WTC11 (cell line): ENCODE results near the gene DLGAP3. TPM values are rescaled to one million over a fixed set of nuclear protein-coding genes. Genes with fewer than 3 reads are reported as not detected.

ENCODE experiments used
- CREB1 ChIP-seq: sonication (generic); formaldehyde crosslinking; IDR thresholded peaks from 2 replicates; pipeline ENCODE4 v1.8.0; 2023; ENCODE audit warnings: mild to moderate bottlenecking, missing genetic modification reagents
- ELF4 ChIP-seq: sonication (generic); formaldehyde crosslinking; IDR thresholded peaks from 2 replicates; pipeline ENCODE4 v1.8.1; 2022; ENCODE audit warnings: low read depth, mild to moderate bottlenecking, moderate library complexity, missing genetic modification reagents
- GABPB1 ChIP-seq: sonication (generic); formaldehyde crosslinking; IDR thresholded peaks from 2 replicates; pipeline ENCODE4 v1.8.1; 2023; ENCODE audit warnings: mild to moderate bottlenecking, missing genetic modification reagents
- GRHL2 ChIP-seq: fragments of 250-450 bp; sonication (Bioruptor Pico); IDR thresholded peaks from 2 replicates; pipeline ENCODE4 v1.8.0; 2022; ENCODE audit warnings: mild to moderate bottlenecking, moderate library complexity; ENCODE audit not compliant: insufficient replicate concordance, severe bottlenecking
- JAZF1 ChIP-seq: fragments of 250-450 bp; sonication (Bioruptor Pico); IDR thresholded peaks from 2 replicates; pipeline ENCODE4 v1.9.0; 2021; ENCODE audit warnings: moderate library complexity, mild to moderate bottlenecking, inconsistent platforms
- PRRX2 ChIP-seq: fragments of 250-450 bp; sonication (Bioruptor Pico); IDR thresholded peaks from 2 replicates; pipeline ENCODE4 v1.8.0; 2021; ENCODE audit warnings: mild to moderate bottlenecking
- RELA ChIP-seq: sonication (generic); formaldehyde crosslinking; IDR thresholded peaks from 2 replicates; pipeline ENCODE4 v1.8.1; 2022; ENCODE audit warnings: missing genetic modification reagents, mild to moderate bottlenecking, borderline replicate concordance
- RORB ChIP-seq: fragments of 250-450 bp; sonication (Bioruptor Pico); IDR thresholded peaks from 2 replicates; pipeline ENCODE4 v1.9.0; 2021; ENCODE audit warnings: mild to moderate bottlenecking
- SMAD3 ChIP-seq: sonication (generic); formaldehyde crosslinking; IDR thresholded peaks from 2 replicates; pipeline ENCODE4 v1.8.0; 2022; ENCODE audit warnings: missing genetic modification reagents, mild to moderate bottlenecking, borderline replicate concordance
- ZNF263 ChIP-seq: sonication (generic); formaldehyde crosslinking; IDR thresholded peaks from 2 replicates; pipeline ENCODE4 v1.8.1; 2022; ENCODE audit warnings: low read depth, mild to moderate bottlenecking, moderate library complexity, missing genetic modification reagents
- ZNF671 ChIP-seq: fragments of 250-450 bp; sonication (Bioruptor Pico); IDR thresholded peaks from 2 replicates; pipeline ENCODE4 v1.8.0; 2021; ENCODE audit warnings: mild to moderate bottlenecking
- total RNA-seq: library from RNA; stranded (reverse); gene quantifications from 3 replicates; pipeline ENCODE4 v1.2.3, GENCODE V29; 2021
- TF ChIP-seq, protein P1 (sequence below): sonication (generic); formaldehyde crosslinking; IDR thresholded peaks from 2 replicates; pipeline ENCODE4 v1.8.1; 2023; ENCODE audit warnings: mild to moderate bottlenecking, missing genetic modification reagents, borderline replicate concordance
- TF ChIP-seq, protein P2 (sequence below): fragments of 250-450 bp; sonication (Bioruptor Pico); IDR thresholded peaks from 2 replicates; pipeline ENCODE4 v1.9.0; 2021; ENCODE audit warnings: moderate library complexity, mild to moderate bottlenecking, inconsistent platforms, borderline replicate concordance
- TF ChIP-seq, protein P3 (sequence below): sonication (generic); formaldehyde crosslinking; IDR thresholded peaks from 2 replicates; pipeline ENCODE4 v1.8.1; 2023; ENCODE audit warnings: mild to moderate bottlenecking, missing genetic modification reagents
- TF ChIP-seq, protein P4 (sequence below): sonication (generic); formaldehyde crosslinking; IDR thresholded peaks from 2 replicates; pipeline ENCODE4 v1.8.0; 2022; ENCODE audit warnings: mild to moderate bottlenecking, missing genetic modification reagents
- TF ChIP-seq, protein P5 (sequence below): fragments of 250-450 bp; sonication (Bioruptor Pico); IDR thresholded peaks from 2 replicates; pipeline ENCODE4 v2.1.2; 2022; ENCODE audit warnings: mild to moderate bottlenecking, moderate library complexity
- TF ChIP-seq, protein P6 (sequence below): sonication (generic); formaldehyde crosslinking; IDR thresholded peaks from 2 replicates; pipeline ENCODE4 v1.8.1; 2023; ENCODE audit warnings: mild to moderate bottlenecking, missing genetic modification reagents, moderate library complexity
- TF ChIP-seq, protein P7 (sequence below): sonication (generic); formaldehyde crosslinking; IDR thresholded peaks from 2 replicates; pipeline ENCODE4 v1.8.0; 2023; ENCODE audit warnings: missing genetic modification reagents
- TF ChIP-seq, protein P8 (sequence below): sonication (generic); formaldehyde crosslinking; IDR thresholded peaks from 2 replicates; pipeline ENCODE4 v1.8.1; 2022; ENCODE audit warnings: low read depth, mild to moderate bottlenecking, moderate library complexity, missing genetic modification reagents, borderline replicate concordance
- TF ChIP-seq, protein P9 (sequence below): fragments of 250-450 bp; sonication (Bioruptor Pico); conservative IDR thresholded peaks from 2 replicates; pipeline ENCODE4 v1.9.0; 2021; ENCODE audit warnings: mild to moderate bottlenecking

Gene DLGAP3
- total RNA-seq, 1 experiment from 2014 or later = 11.3 TPM

DNA sequence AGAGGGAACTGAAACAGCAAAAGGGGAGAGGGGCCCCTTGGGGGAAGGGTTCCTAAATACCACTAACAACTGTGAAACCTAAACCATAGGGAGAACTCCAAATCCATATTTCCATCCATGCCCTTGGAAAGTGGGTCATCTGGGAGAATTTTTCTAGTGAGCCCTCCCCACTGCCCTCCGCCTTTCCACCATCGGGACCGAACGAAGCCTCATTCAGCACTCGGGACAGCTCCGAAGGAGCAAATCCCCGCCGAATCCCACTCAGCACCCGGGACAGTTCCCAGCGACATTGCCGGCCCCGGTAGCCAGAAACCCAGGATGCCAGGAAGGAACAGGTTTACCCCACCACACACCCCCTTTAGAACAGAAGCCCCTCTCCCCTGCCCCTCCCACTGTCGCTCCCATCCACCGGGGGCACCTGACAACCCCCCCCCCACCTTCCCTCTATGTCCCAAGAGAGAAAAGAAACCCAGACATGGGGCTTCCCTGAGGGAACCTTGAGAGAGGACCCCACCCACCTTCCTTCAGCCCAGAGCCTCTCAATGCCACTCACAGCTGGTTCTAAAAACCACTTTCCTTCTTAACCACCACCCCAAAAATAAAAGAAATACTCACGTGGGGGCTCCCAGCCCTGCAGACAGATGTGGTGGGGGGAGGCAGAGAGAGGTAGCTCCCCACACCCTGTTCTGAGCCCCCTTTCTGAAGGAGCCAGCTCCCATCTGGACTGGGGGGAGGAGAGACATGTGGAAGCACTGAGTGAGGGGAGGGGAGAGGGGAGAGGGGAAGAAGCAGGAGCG lies 4.5 kb downstream of the DLGAP3 start (continued):
- TF ChIP-seq, protein P1, sequence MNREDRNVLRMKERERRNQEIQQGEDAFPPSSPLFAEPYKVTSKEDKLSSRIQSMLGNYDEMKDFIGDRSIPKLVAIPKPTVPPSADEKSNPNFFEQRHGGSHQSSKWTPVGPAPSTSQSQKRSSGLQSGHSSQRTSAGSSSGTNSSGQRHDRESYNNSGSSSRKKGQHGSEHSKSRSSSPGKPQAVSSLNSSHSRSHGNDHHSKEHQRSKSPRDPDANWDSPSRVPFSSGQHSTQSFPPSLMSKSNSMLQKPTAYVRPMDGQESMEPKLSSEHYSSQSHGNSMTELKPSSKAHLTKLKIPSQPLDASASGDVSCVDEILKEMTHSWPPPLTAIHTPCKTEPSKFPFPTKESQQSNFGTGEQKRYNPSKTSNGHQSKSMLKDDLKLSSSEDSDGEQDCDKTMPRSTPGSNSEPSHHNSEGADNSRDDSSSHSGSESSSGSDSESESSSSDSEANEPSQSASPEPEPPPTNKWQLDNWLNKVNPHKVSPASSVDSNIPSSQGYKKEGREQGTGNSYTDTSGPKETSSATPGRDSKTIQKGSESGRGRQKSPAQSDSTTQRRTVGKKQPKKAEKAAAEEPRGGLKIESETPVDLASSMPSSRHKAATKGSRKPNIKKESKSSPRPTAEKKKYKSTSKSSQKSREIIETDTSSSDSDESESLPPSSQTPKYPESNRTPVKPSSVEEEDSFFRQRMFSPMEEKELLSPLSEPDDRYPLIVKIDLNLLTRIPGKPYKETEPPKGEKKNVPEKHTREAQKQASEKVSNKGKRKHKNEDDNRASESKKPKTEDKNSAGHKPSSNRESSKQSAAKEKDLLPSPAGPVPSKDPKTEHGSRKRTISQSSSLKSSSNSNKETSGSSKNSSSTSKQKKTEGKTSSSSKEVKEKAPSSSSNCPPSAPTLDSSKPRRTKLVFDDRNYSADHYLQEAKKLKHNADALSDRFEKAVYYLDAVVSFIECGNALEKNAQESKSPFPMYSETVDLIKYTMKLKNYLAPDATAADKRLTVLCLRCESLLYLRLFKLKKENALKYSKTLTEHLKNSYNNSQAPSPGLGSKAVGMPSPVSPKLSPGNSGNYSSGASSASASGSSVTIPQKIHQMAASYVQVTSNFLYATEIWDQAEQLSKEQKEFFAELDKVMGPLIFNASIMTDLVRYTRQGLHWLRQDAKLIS (CRISPR knock-in tag) = peak; percentile 91
- TF ChIP-seq ZNF263 (CRISPR knock-in tag) (no peak), JAZF1 (CRISPR knock-in tag) (no peak), RORB (no peak), ZNF671 (CRISPR knock-in tag) (peak; percentile 60; the same call in 1 of the 2 replicates), ELF4 (CRISPR knock-in tag) (peak; percentile 92; the same call in 1 of the 2 replicates), GRHL2 (no peak), RELA (peak; percentile 94), GABPB1 (peak; percentile 83), CREB1 (peak; percentile 95), PRRX2 (CRISPR knock-in tag) (0 out of 2 replicates have a peak, but pooled peaks have one; percentile 47), SMAD3 (CRISPR knock-in tag) (peak; percentile 96)
- TF ChIP-seq, protein P2, sequence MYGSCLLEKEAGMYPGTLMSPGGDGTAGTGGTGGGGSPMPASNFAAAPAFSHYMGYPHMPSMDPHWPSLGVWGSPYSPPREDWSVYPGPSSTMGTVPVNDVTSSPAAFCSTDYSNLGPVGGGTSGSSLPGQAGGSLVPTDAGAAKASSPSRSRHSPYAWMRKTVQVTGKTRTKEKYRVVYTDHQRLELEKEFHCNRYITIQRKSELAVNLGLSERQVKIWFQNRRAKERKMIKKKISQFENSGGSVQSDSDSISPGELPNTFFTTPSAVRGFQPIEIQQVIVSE (CRISPR knock-in tag) = no peak
- TF ChIP-seq, protein P3, sequence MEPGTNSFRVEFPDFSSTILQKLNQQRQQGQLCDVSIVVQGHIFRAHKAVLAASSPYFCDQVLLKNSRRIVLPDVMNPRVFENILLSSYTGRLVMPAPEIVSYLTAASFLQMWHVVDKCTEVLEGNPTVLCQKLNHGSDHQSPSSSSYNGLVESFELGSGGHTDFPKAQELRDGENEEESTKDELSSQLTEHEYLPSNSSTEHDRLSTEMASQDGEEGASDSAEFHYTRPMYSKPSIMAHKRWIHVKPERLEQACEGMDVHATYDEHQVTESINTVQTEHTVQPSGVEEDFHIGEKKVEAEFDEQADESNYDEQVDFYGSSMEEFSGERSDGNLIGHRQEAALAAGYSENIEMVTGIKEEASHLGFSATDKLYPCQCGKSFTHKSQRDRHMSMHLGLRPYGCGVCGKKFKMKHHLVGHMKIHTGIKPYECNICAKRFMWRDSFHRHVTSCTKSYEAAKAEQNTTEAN (CRISPR knock-in tag) = peak; percentile 91; the same call in 1 of the 2 replicates
- TF ChIP-seq, protein P4, sequence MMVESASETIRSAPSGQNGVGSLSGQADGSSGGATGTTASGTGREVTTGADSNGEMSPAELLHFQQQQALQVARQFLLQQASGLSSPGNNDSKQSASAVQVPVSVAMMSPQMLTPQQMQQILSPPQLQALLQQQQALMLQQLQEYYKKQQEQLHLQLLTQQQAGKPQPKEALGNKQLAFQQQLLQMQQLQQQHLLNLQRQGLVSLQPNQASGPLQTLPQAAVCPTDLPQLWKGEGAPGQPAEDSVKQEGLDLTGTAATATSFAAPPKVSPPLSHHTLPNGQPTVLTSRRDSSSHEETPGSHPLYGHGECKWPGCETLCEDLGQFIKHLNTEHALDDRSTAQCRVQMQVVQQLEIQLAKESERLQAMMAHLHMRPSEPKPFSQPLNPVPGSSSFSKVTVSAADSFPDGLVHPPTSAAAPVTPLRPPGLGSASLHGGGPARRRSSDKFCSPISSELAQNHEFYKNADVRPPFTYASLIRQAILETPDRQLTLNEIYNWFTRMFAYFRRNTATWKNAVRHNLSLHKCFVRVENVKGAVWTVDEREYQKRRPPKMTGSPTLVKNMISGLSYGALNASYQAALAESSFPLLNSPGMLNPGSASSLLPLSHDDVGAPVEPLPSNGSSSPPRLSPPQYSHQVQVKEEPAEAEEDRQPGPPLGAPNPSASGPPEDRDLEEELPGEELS (CRISPR knock-in tag) = peak; percentile 99
- TF ChIP-seq, protein P5, sequence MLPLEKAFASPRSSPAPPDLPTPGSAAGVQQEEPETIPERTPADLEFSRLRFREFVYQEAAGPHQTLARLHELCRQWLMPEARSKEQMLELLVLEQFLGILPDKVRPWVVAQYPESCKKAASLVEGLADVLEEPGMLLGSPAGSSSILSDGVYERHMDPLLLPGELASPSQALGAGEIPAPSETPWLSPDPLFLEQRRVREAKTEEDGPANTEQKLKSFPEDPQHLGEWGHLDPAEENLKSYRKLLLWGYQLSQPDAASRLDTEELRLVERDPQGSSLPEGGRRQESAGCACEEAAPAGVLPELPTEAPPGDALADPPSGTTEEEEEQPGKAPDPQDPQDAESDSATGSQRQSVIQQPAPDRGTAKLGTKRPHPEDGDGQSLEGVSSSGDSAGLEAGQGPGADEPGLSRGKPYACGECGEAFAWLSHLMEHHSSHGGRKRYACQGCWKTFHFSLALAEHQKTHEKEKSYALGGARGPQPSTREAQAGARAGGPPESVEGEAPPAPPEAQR (CRISPR knock-in tag) = peak; percentile 91
- TF ChIP-seq, protein P6, sequence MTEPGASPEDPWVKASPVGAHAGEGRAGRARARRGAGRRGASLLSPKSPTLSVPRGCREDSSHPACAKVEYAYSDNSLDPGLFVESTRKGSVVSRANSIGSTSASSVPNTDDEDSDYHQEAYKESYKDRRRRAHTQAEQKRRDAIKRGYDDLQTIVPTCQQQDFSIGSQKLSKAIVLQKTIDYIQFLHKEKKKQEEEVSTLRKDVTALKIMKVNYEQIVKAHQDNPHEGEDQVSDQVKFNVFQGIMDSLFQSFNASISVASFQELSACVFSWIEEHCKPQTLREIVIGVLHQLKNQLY = peak; percentile 90; the same call in 1 of the 2 replicates
- TF ChIP-seq, protein P7, sequence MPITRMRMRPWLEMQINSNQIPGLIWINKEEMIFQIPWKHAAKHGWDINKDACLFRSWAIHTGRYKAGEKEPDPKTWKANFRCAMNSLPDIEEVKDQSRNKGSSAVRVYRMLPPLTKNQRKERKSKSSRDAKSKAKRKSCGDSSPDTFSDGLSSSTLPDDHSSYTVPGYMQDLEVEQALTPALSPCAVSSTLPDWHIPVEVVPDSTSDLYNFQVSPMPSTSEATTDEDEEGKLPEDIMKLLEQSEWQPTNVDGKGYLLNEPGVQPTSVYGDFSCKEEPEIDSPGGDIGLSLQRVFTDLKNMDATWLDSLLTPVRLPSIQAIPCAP (CRISPR knock-in tag) = peak; percentile 96
- TF ChIP-seq, protein P8, sequence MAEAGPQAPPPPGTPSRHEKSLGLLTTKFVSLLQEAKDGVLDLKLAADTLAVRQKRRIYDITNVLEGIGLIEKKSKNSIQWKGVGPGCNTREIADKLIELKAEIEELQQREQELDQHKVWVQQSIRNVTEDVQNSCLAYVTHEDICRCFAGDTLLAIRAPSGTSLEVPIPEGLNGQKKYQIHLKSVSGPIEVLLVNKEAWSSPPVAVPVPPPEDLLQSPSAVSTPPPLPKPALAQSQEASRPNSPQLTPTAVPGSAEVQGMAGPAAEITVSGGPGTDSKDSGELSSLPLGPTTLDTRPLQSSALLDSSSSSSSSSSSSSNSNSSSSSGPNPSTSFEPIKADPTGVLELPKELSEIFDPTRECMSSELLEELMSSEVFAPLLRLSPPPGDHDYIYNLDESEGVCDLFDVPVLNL (CRISPR knock-in tag) = peak; percentile 93
- TF ChIP-seq, protein P9, sequence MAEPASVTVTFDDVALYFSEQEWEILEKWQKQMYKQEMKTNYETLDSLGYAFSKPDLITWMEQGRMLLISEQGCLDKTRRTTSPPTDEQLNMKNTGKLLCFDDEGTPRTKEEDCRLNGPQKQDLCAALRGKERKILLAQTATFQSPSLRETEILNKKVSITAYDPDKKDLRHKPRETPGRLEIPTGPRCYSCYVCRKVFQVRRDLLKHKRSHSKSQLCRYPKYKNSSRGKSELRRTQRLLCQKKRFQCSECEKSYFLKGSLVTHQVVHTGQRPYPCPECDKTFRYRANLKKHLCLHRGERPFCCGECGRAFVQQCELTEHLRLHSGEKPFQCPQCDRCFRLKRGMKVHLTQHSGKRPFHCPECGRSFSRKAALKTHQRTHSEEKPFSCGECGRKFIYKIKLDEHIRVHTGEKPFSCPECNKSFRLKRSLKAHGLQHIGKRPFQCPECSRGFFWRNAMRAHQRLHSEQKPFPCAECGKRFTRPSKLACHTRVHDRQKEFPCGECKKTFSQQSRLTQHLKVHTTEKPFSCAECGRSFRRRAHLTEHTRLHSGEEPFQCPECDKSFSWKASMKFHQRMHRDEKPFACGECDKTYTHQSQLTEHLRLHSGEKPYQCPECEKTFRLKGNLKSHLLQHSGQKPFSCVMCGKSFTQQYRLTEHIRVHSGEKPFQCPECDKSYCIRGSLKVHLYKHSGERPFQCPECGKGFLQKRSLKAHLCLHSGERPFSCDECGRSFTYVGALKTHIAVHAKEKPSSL (CRISPR knock-in tag) = no peak
